ENCODE results near the gene CD4.

CD4 gene

DNA sequence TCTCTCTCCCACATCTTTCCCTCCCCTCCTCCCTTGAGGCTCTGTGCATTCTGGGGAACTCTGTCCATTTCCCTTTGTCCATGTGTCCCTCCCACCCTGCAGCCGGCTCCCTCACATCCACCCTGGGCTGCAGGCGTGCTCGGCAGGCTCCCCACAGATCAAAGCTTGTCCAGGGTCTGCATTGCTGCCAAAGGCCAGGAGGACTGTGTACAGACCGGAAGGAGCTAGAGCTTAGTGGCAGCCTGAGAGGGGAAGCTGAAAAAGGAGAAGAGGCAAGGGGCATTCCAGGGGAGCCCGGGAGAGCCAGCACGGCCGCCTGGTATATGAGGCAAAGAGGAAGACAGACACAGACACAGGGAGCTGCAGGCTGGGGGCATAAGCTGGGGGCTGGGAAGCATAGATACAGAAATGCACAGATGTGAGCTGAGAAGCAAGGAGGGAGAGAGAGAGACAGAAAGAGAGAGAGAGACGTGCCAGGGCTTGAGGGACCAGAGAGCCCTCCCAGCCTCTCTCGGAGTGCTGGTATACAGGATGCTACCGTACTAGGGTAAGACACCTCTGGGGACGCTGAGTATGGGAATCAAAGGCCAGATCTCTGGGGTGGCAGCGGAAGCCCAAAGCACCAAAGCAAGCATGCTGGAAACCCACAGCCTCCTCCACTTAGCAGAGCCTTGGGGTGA lies 3.3 kb downstream of the CD4 start:
- Histone ChIP-seq H3K36me3 (ENCODE audit: insufficient read depth, low read length) (no peaks in the 10 kb centered on the region), H3K4me3 (ENCODE audit: low read length) (no peak overlapping the region), H3K4me1 (ENCODE audit: insufficient read depth, low read length) (peaks cover 8% of the 10 kb centered on the region), H3K9me3 (ENCODE audit: insufficient read depth, low read depth, low read length) (no peaks in the 10 kb centered on the region), H3K9ac (ENCODE audit: low read depth, low read length) (no peak overlapping the region), H3K27me3 (ENCODE audit: insufficient read depth, low read length) (no peaks in the 10 kb centered on the region), H3K27ac (ENCODE audit: low read depth, low read length) (no peak overlapping the region)
- WGBS, result 57% methylated on average over 12 of the region's 12 CpGs

DNA sequence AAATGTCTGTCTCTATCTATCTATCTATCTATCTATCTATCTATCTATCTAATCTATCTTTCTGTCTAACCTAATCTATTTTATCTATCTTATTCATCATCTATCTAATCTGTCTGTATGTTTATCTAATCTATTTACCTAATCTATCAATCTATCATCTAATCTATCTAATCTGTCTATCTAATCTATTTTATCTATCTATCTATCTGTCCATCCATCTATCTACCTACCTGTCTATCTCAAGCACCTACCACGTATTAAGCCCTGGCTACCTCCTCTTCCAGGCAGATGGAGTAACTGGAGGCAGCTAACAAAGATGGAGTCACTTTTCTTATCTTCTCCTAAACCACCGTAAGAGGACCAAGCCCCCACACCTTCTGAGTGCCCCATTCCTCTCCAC lies 5.8 kb downstream of the CD4 start:
- Histone ChIP-seq H3K27me3 (ENCODE audit: insufficient read depth, low read length) (no peaks in the 10 kb centered on the region), H3K27ac (ENCODE audit: low read depth, low read length) (no peak overlapping the region), H3K4me1 (ENCODE audit: insufficient read depth, low read length) (peaks cover 4% of the 10 kb centered on the region; the same call in 1 of the 2 replicates), H3K36me3 (ENCODE audit: insufficient read depth, low read length) (no peaks in the 10 kb centered on the region), H3K9me3 (ENCODE audit: insufficient read depth, low read depth, low read length) (no peaks in the 10 kb centered on the region), H3K4me3 (ENCODE audit: low read length) (no peak overlapping the region), H3K9ac (ENCODE audit: low read depth, low read length) (no peak overlapping the region)
- WGBS, result 78% methylated on average over 2 of the region's 2 CpGs

DNA sequence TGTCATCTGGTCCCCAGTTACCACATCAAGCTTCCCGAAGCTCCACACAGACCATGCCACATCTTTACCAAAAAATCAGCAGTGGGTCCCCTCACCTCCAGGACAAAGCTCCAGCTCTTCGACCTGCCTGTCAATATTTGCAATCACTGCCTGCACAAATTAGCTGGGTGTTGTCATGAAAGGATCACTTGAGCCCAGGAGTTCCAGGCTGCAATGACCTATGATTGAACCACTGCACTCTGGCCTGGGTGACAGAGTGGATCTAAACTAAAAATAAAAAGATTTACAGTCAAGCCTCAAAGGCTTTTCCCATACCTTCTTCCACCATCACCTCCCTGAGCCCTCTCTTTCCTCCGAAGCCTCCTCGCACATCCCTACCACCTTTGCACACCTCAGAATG lies 7.2 kb downstream of the CD4 start:
- H3K9ac ChIP-seq (ENCODE audit: low read depth, low read length), result no peak overlapping the region
- H3K4me1 ChIP-seq (ENCODE audit: insufficient read depth, low read length), result peaks cover 4% of the 10 kb centered on the region; the same call in 1 of the 2 replicates
- H3K27me3 ChIP-seq (ENCODE audit: insufficient read depth, low read length), result no peaks in the 10 kb centered on the region
- 91% methylated on average over 4 of the region's 4 CpGs for WGBS
- no peak overlapping the region for H3K27ac ChIP-seq (ENCODE audit: low read depth, low read length)
- no peak overlapping the region for H3K4me3 ChIP-seq (ENCODE audit: low read length)
- H3K36me3 ChIP-seq (ENCODE audit: insufficient read depth, low read length), result no peaks in the 10 kb centered on the region
- no peaks in the 10 kb centered on the region for H3K9me3 ChIP-seq (ENCODE audit: insufficient read depth, low read depth, low read length)

DNA sequence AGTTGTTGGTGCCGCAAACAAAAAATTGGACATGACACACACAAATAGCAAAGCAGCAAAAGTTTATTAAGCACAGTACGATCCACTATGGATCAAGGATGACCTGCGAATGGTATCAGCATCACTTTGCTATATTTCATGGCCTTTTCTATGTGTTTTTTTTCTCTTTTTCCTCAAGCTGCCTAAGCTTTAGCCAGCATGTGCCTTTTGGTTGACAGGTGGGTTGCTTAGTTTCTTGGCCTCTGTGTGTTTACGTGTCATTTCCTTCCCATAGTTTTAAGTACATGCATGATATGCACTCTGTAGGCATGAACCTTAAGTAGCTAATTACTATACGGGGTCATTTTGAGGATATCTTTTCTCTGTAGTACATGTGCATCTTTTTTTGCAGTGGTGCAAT lies 9.8 kb downstream of the CD4 start:
- Histone ChIP-seq H3K36me3 (ENCODE audit: insufficient read depth, low read length) (no peaks in the 10 kb centered on the region), H3K27ac (ENCODE audit: low read depth, low read length) (no peak overlapping the region), H3K4me3 (ENCODE audit: low read length) (no peak overlapping the region), H3K27me3 (ENCODE audit: insufficient read depth, low read length) (no peaks in the 10 kb centered on the region), H3K9ac (ENCODE audit: low read depth, low read length) (no peak overlapping the region), H3K4me1 (ENCODE audit: insufficient read depth, low read length) (no peaks in the 10 kb centered on the region), H3K9me3 (ENCODE audit: insufficient read depth, low read depth, low read length) (no peaks in the 10 kb centered on the region)
- WGBS, result 89% methylated on average over 5 of the region's 5 CpGs

DNA sequence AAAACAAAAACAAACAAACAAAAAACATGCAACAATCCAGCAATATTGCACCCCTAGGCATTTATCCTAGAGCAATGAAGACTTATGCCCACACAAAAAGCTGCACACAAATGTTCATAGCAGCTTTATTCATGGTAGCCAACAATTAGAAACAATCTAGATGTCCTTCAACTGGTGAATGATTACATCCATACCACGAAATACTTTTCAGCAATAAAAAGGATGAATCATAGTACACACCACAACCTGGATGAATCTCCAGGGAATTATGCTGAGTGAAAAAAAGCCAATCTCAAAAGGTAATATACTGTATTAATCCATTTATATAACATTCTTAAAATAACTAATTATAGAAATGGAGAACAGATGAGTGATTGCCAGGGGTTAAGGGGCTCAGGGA lies 17.8 kb downstream of the CD4 start:
- Histone ChIP-seq H3K4me3 (ENCODE audit: low read length) (no peak overlapping the region), H3K27me3 (ENCODE audit: insufficient read depth, low read length) (no peaks in the 10 kb centered on the region), H3K36me3 (ENCODE audit: insufficient read depth, low read length) (no peaks in the 10 kb centered on the region), H3K4me1 (ENCODE audit: insufficient read depth, low read length) (peaks cover 13% of the 10 kb centered on the region), H3K9ac (ENCODE audit: low read depth, low read length) (no peak overlapping the region), H3K9me3 (ENCODE audit: insufficient read depth, low read depth, low read length) (no peaks in the 10 kb centered on the region), H3K27ac (ENCODE audit: low read depth, low read length) (no peak overlapping the region)
- WGBS, result 90% methylated on average over 1 of the region's 1 CpG

DNA sequence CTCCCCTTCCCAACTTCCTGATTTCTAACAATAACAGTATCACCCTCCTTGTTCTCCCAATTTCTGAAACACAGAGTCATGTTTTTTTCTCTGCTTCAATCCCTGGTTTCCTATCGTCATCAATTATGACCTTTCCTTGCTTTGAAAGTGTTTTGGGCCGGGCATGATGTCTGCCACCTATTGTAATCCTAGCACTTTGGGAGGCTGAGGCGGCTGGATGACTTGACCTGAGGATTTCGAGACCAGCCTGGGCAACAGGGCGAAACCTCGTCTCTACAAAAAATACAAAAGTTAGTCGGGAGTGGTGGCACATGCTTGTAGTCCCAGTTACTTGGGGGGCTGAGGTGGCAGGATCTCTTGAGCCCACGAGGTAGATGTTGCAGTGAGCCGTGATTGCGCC lies 19.7 kb downstream of the CD4 start:
- Histone ChIP-seq H3K27ac (ENCODE audit: low read depth, low read length) (no peak overlapping the region), H3K36me3 (ENCODE audit: insufficient read depth, low read length) (no peaks in the 10 kb centered on the region), H3K27me3 (ENCODE audit: insufficient read depth, low read length) (no peaks in the 10 kb centered on the region), H3K4me1 (ENCODE audit: insufficient read depth, low read length) (peaks cover 13% of the 10 kb centered on the region), H3K9me3 (ENCODE audit: insufficient read depth, low read depth, low read length) (no peaks in the 10 kb centered on the region), H3K9ac (ENCODE audit: low read depth, low read length) (no peak overlapping the region), H3K4me3 (ENCODE audit: low read length) (no peak overlapping the region)
- WGBS, result 82% methylated on average over 10 of the region's 10 CpGs

DNA sequence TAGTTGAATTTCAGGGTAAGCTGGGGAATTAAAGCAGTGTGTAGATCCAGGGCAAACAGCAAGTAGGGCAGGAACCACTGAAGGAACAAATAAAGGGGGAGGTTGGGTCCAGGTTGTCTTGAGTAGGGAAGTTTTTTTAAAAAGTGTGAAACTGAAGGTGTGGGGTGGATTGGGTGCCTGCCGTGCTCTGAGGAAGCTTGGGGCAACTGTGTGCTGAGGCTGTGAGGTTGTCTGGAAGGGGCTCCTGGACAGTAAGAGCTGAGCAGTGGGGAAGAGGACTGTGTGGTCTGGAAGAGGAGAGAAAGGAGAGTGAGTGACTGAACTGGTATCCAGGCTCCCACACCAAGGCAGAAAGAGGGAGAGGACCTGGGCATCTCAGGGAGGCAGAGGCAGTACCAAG lies 21.4 kb downstream of the CD4 start:
- H3K27me3 ChIP-seq (ENCODE audit: insufficient read depth, low read length), result 0 out of 2 replicates have a peak, but pooled peaks cover 3% of the 10 kb centered on the region
- no peak overlapping the region for H3K4me3 ChIP-seq (ENCODE audit: low read length)
- H3K9me3 ChIP-seq (ENCODE audit: insufficient read depth, low read depth, low read length), result no peaks in the 10 kb centered on the region
- 91% methylated on average over 1 of the region's 1 CpG for WGBS
- H3K4me1 ChIP-seq (ENCODE audit: insufficient read depth, low read length), result peaks cover 13% of the 10 kb centered on the region
- no peaks in the 10 kb centered on the region for H3K36me3 ChIP-seq (ENCODE audit: insufficient read depth, low read length)
- no peak overlapping the region for H3K9ac ChIP-seq (ENCODE audit: low read depth, low read length)
- no peak overlapping the region for H3K27ac ChIP-seq (ENCODE audit: low read depth, low read length)

DNA sequence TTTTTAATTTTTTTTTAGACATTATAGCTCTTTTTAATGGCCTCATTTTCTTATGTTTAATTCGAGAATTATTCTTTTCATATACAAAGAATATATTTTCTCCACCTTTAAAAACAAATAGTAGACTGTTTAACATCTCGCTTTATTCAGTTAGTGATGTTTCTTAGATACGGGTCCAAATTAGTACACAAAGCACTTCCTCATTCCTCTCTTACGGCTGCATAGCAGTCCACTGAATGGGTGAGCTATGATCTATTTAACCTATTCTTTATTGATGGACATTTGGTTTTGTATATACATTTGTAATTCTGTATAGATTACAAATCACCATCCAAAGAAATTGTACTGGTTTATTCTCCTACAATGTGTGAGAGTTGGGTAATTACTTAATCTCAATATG lies 24.0 kb downstream of the CD4 start:
- no peak overlapping the region for H3K4me3 ChIP-seq (ENCODE audit: low read length)
- H3K9ac ChIP-seq (ENCODE audit: low read depth, low read length), result no peak overlapping the region
- WGBS, result 100% methylated on average over 1 of the region's 4 CpGs
- H3K36me3 ChIP-seq (ENCODE audit: insufficient read depth, low read length), result no peaks in the 10 kb centered on the region
- no peak overlapping the region for H3K27ac ChIP-seq (ENCODE audit: low read depth, low read length)
- no peaks in the 10 kb centered on the region for H3K9me3 ChIP-seq (ENCODE audit: insufficient read depth, low read depth, low read length)
- H3K4me1 ChIP-seq (ENCODE audit: insufficient read depth, low read length), result peaks cover 14% of the 10 kb centered on the region
- 0 out of 2 replicates have a peak, but pooled peaks cover 3% of the 10 kb centered on the region for H3K27me3 ChIP-seq (ENCODE audit: insufficient read depth, low read length)

DNA sequence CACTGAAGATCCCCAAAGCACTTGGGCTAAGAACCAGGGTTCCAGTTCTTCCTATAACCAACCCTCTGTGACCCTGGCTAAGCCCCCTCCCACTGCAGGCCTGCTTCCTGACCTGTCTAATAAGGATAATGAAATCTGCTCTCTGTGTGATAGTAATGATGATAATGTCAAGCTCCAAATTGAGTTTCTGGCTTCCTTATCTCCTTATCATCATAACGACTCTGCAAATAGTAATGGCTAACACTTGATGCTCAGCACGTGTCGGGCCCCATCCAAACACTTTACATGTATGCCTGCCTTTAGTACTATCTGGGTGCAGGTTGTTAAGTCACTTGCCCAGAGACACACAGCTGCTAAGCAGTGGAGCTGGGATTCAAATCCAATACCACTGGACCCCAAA lies 27.3 kb downstream of the CD4 start:
- peaks cover 28% of the 10 kb centered on the region for H3K4me1 ChIP-seq (ENCODE audit: insufficient read depth, low read length)
- WGBS, result 86% methylated on average over 3 of the region's 3 CpGs
- H3K27me3 ChIP-seq (ENCODE audit: insufficient read depth, low read length), result peaks cover 12% of the 10 kb centered on the region
- no peaks in the 10 kb centered on the region for H3K36me3 ChIP-seq (ENCODE audit: insufficient read depth, low read length)
- H3K9ac ChIP-seq (ENCODE audit: low read depth, low read length), result no peak overlapping the region
- no peak overlapping the region for H3K27ac ChIP-seq (ENCODE audit: low read depth, low read length)
- H3K9me3 ChIP-seq (ENCODE audit: insufficient read depth, low read depth, low read length), result no peaks in the 10 kb centered on the region
- H3K4me3 ChIP-seq (ENCODE audit: low read length), result no peak overlapping the region

DNA sequence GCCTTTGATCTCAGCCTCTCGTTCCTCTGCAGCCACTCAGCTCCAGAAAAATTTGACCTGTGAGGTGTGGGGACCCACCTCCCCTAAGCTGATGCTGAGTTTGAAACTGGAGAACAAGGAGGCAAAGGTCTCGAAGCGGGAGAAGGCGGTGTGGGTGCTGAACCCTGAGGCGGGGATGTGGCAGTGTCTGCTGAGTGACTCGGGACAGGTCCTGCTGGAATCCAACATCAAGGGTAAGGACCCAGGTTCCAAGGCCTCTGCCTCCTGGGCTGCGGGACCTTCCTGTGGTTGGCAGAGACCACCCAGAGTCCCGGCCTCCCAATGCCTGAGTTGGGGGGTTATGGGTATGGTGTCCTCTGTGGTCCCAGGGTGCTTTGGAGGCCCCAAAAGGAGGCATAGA lies 27.8 kb downstream of the CD4 start:
- Histone ChIP-seq H3K4me3 (ENCODE audit: low read length) (no peak overlapping the region), H3K9ac (ENCODE audit: low read depth, low read length) (no peak overlapping the region), H3K27me3 (ENCODE audit: insufficient read depth, low read length) (peaks cover 16% of the 10 kb centered on the region), H3K36me3 (ENCODE audit: insufficient read depth, low read length) (no peaks in the 10 kb centered on the region), H3K9me3 (ENCODE audit: insufficient read depth, low read depth, low read length) (no peaks in the 10 kb centered on the region), H3K4me1 (ENCODE audit: insufficient read depth, low read length) (peaks cover 31% of the 10 kb centered on the region), H3K27ac (ENCODE audit: low read depth, low read length) (no peak overlapping the region)
- 88% methylated on average over 8 of the region's 8 CpGs for WGBS

DNA sequence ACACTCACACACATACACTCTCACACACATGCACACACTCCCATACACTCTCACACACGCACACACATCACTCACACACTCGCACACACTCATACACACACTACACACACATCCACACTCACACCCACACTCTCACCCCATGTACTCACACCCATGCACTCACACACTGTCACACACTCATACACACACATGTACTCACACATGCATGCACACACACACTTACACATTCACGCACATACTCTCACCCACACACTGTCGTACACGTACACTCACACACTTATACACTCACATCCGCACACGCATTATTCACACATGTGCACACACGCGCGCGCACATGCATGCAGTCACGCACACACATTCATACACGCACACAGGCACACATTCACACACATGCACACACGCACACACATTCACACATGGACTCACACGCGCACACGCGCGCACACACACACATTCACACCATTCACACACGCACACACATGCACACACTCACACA lies 28.4 kb downstream of the CD4 start:
- WGBS, result 90% methylated on average over 20 of the region's 20 CpGs

DNA sequence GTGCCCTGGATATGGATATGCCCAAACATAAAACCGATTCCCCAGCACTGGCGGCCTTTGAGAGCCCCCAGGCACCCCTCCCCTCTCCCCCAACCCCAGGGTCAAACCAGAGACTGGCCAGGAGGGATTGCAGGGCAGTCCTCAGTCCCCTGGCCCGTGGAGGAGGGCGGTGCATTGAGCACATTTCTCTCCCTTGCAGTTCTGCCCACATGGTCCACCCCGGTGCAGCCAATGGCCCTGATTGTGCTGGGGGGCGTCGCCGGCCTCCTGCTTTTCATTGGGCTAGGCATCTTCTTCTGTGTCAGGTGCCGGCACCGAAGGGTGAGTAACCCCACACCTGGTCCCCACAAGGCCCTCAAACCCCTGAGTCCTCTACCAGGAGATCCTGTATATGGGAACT lies 28.9 kb downstream of the CD4 start:
- Histone ChIP-seq H3K4me3 (ENCODE audit: low read length) (peak overlapping the region; percentile 5; the same call in 1 of the 2 replicates), H3K36me3 (ENCODE audit: insufficient read depth, low read length) (no peaks in the 10 kb centered on the region), H3K4me1 (ENCODE audit: insufficient read depth, low read length) (peaks cover 42% of the 10 kb centered on the region), H3K27ac (ENCODE audit: low read depth, low read length) (no peak overlapping the region; the same call in 1 of the 2 replicates), H3K9ac (ENCODE audit: low read depth, low read length) (no peak overlapping the region), H3K27me3 (ENCODE audit: insufficient read depth, low read length) (peaks cover 24% of the 10 kb centered on the region), H3K9me3 (ENCODE audit: insufficient read depth, low read depth, low read length) (no peaks in the 10 kb centered on the region)
- 60% methylated on average over 10 of the region's 10 CpGs for WGBS

More for the DNA sequence above, 28.4 kb downstream of the CD4 start:
- Histone ChIP-seq H3K9me3 (ENCODE audit: insufficient read depth, low read depth, low read length) (no peaks in the 10 kb centered on the region), H3K27ac (ENCODE audit: low read depth, low read length) (no peak overlapping the region), H3K36me3 (ENCODE audit: insufficient read depth, low read length) (no peaks in the 10 kb centered on the region), H3K27me3 (ENCODE audit: insufficient read depth, low read length) (peaks cover 19% of the 10 kb centered on the region), H3K4me1 (ENCODE audit: insufficient read depth, low read length) (peaks cover 36% of the 10 kb centered on the region), H3K9ac (ENCODE audit: low read depth, low read length) (no peak overlapping the region), H3K4me3 (ENCODE audit: low read length) (no peak overlapping the region)
